Mammary epithelial cell (primary cell): ENCODE measurements around the gene CEP112.

Source experiments
- CTCF ChIP-seq, 2 donors: IDR thresholded peaks in 1 of 2; conservative IDR thresholded peaks in 1 of 2; 2 replicates each; pipeline ENCODE4 v1.5.1; 2011 to 2012; ENCODE audit warnings: inconsistent platforms in 2 of 2, low read length in 2 of 2, mild to moderate bottlenecking in 2 of 2, control low read depth in 1 of 2, low read depth in 1 of 2; ENCODE audit not compliant: insufficient read depth in 1 of 2; ENCODE audit errors: extremely low read depth in 1 of 2
- EZH2 ChIP-seq: IDR thresholded peaks from 2 replicates; pipeline ENCODE4 v1.6.1; 2012; ENCODE audit warnings: low read length, inconsistent platforms, borderline replicate concordance

DNA sequence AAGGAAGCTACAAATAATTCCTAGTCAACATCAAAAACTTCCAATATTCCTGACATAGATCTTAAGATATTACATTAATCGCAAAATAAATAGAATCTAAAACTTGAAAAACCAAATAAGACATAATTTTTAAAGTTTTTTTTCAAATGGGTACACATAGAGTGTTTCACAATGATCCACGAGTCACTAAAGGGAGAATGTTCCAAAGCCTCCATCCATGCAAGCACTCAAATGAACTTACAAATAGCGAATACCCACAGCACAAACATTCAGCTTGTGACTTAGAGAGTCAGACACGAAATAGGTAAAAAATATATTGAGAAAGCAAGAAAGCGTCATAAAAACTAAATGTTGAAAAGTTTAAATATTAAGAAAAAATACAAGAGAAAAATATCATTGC, 65.7 kb downstream of the CEP112 start:
- TF ChIP-seq CTCF (conservative IDR thresholded peaks at IDR 0.05 in 1 of 2, IDR thresholded peaks at IDR 0.05 in 1 of 2; ENCODE audit: extremely low read depth in 1 of 2, insufficient read depth in 1 of 2, low read depth in 1 of 2, low read length in 2 of 2) (no peak), EZH2 (no peak)
